Measurements from ENCODE around the gene SUOX.

The SUOX gene

GRCh38 chr12:55996715-55997534 lies at the start of gene SUOX:
Gene SUOX, plus strand, starts transcription at chr12:55997276. Its CDS starts 4,946 bp downstream, at chr12:56002222.
- Histone ChIP-seq H3K4me3 (ENCODE audit: low read length) (peak within 1 kb of the TSS; percentile 71), H3K27me3 (ENCODE audit: control insufficient read depth, insufficient read depth, low read length) (no peaks in the 10 kb centered on the region), H3K9me3 (ENCODE audit: control insufficient read depth, low read length) (no peaks in the 10 kb centered on the region), H3K36me3 (ENCODE audit: control insufficient read depth, insufficient read depth, low read length) (peaks cover 2% of the 10 kb centered on the region), H3K4me1 (ENCODE audit: control insufficient read depth, insufficient read depth, low read length) (peaks cover 25% of the 10 kb centered on the region), H3K9ac (ENCODE audit: low read length) (peak within 1 kb of the TSS; percentile 86)

- no peaks in the 10 kb centered on the region for H3K9me3 ChIP-seq (ENCODE audit: control insufficient read depth, low read length)
- H3K4me1 ChIP-seq (ENCODE audit: control insufficient read depth, insufficient read depth, low read length): peaks cover 22% of the 10 kb centered on the region
- H3K27me3 ChIP-seq (ENCODE audit: control insufficient read depth, insufficient read depth, low read length): no peaks in the 10 kb centered on the region
- no peak overlapping the region for H3K9ac ChIP-seq (ENCODE audit: low read length)
- H3K36me3 ChIP-seq (ENCODE audit: control insufficient read depth, insufficient read depth, low read length): peaks cover 4% of the 10 kb centered on the region
- H3K4me3 ChIP-seq (ENCODE audit: low read length): no peak overlapping the region
Observed at GRCh38 chr12:55955344-55955743, 41.7 kb upstream of the SUOX start.

- H3K27me3 ChIP-seq (ENCODE audit: control insufficient read depth, insufficient read depth, low read length): no peaks in the 10 kb centered on the region
- H3K9ac ChIP-seq (ENCODE audit: low read length): no peak overlapping the region
- H3K4me3 ChIP-seq (ENCODE audit: low read length): no peak overlapping the region
- peaks cover 22% of the 10 kb centered on the region for H3K4me1 ChIP-seq (ENCODE audit: control insufficient read depth, insufficient read depth, low read length)
- peaks cover 4% of the 10 kb centered on the region for H3K36me3 ChIP-seq (ENCODE audit: control insufficient read depth, insufficient read depth, low read length)
- no peaks in the 10 kb centered on the region for H3K9me3 ChIP-seq (ENCODE audit: control insufficient read depth, low read length)
Observed at GRCh38 chr12:55955800-55956508, 41.1 kb upstream of the SUOX start.

DNA sequence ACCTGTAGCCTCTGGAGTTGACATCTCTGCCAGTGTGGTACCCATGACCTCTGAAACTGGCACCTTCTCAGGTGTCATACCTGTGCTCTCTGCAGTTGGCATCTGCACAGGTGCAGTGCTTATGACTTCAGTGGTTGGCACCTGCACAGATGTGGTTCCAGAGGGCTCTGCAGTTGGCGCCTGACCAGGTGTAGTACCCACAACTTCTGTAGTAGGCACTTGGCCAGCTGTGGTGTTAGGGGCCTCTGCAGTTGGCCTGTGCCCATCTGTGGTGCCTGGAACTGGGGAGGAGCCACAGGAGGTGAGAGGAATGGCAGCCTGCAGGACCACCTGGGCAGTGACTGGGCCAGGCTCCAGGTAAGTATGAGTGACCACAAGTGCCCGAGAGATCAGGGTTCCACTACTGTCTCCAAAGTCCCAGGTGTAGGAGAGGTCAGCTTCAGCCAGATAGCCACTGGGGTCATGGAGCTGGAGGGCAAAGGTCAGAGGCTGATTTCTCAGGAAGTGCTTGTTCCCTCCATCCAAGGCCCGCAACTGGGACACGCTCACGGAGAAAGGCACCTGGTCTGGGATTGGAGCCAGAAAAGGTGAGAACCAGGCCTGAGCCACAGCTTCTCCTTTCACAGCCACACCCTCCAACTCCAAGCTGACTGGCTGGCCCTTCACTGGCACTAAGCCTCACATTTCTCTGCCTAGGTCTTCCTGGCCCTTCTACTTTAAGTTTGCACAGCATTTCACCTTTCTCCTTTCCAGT lies 39.8 kb upstream of the SUOX start:
- no peaks in the 10 kb centered on the region for H3K27me3 ChIP-seq (ENCODE audit: control insufficient read depth, insufficient read depth, low read length)
- no peak overlapping the region for H3K4me3 ChIP-seq (ENCODE audit: low read length)
- H3K36me3 ChIP-seq (ENCODE audit: control insufficient read depth, insufficient read depth, low read length): peaks cover 4% of the 10 kb centered on the region
- H3K9me3 ChIP-seq (ENCODE audit: control insufficient read depth, low read length): no peaks in the 10 kb centered on the region
- no peak overlapping the region for H3K9ac ChIP-seq (ENCODE audit: low read length)
- peaks cover 22% of the 10 kb centered on the region for H3K4me1 ChIP-seq (ENCODE audit: control insufficient read depth, insufficient read depth, low read length)

DNA sequence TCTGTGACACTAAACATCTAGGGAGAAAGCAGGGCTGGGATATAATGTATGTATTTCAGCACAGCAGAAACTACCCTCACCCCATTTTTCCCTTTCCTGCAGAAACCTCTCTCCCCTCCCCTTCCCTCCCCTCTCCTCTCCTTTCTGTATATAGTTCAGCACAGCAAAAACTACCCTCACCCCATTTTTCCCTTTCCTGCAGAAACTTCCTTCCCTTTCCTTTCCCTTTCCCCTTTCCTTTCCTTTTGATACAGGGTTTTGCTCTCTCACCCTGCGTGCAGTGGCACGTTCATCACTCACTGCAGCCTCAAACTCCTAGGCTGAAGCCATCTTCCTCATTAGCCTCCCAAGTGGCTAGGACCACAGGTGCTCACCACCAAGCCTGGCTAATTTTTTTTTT lies 33.3 kb upstream of the SUOX start:
- Histone ChIP-seq H3K36me3 (ENCODE audit: control insufficient read depth, insufficient read depth, low read length) (no peaks in the 10 kb centered on the region), H3K9me3 (ENCODE audit: control insufficient read depth, low read length) (no peaks in the 10 kb centered on the region), H3K4me3 (ENCODE audit: low read length) (no peak overlapping the region), H3K9ac (ENCODE audit: low read length) (no peak overlapping the region), H3K4me1 (ENCODE audit: control insufficient read depth, insufficient read depth, low read length) (peaks cover 10% of the 10 kb centered on the region), H3K27me3 (ENCODE audit: control insufficient read depth, insufficient read depth, low read length) (no peaks in the 10 kb centered on the region)

DNA sequence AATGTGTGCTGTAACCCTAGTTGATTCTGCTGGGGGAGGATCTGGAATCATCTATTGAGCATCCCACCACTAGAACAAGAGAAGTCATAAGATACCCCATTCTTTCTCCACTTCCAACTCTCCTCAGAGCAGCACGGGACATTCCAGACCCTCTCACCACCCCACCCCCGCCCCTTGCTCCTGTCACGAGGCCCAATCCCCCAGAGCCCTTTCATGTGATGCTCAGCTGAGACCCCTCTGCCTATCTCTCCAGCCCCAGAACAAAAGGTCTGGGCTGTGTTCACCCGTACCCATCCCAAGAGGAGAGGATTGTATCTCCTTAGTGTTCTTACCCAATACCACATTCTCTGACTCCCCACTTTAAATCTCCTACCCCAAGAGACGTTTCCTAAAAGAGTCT lies 31.8 kb upstream of the SUOX start:
- peaks cover 10% of the 10 kb centered on the region for H3K4me1 ChIP-seq (ENCODE audit: control insufficient read depth, insufficient read depth, low read length)
- no peaks in the 10 kb centered on the region for H3K9me3 ChIP-seq (ENCODE audit: control insufficient read depth, low read length)
- H3K36me3 ChIP-seq (ENCODE audit: control insufficient read depth, insufficient read depth, low read length): no peaks in the 10 kb centered on the region
- no peaks in the 10 kb centered on the region for H3K27me3 ChIP-seq (ENCODE audit: control insufficient read depth, insufficient read depth, low read length)
- H3K9ac ChIP-seq (ENCODE audit: low read length): no peak overlapping the region
- no peak overlapping the region for H3K4me3 ChIP-seq (ENCODE audit: low read length)

- Histone ChIP-seq H3K9me3 (ENCODE audit: control insufficient read depth, low read length) (no peaks in the 10 kb centered on the region), H3K4me1 (ENCODE audit: control insufficient read depth, insufficient read depth, low read length) (peaks cover 10% of the 10 kb centered on the region), H3K27me3 (ENCODE audit: control insufficient read depth, insufficient read depth, low read length) (no peaks in the 10 kb centered on the region), H3K4me3 (ENCODE audit: low read length) (peak within 1 kb of the TSS; percentile 94), H3K36me3 (ENCODE audit: control insufficient read depth, insufficient read depth, low read length) (no peaks in the 10 kb centered on the region), H3K9ac (ENCODE audit: low read length) (peak within 1 kb of the TSS; percentile 93)
Observed at GRCh38 chr12:55965941-55966407, 31.1 kb upstream of the SUOX start, which contains the start of gene PMEL. Gene PMEL, minus strand, starts transcription at chr12:55966042. Its CDS starts 31 bp downstream, at chr12:55966011.

GRCh38 chr12:55966408-55967281 lies 30.4 kb upstream of the SUOX start, which contains the start of gene CDK2:
Gene CDK2, plus strand, starts transcription at chr12:55966830. Its CDS starts 179 bp downstream, at chr12:55967009.
- Histone ChIP-seq H3K9ac (ENCODE audit: low read length) (peak within 1 kb of the TSS; percentile 93), H3K4me3 (ENCODE audit: low read length) (peak within 1 kb of the TSS; percentile 94), H3K36me3 (ENCODE audit: control insufficient read depth, insufficient read depth, low read length) (no peaks in the 10 kb centered on the region), H3K4me1 (ENCODE audit: control insufficient read depth, insufficient read depth, low read length) (peaks cover 10% of the 10 kb centered on the region), H3K27me3 (ENCODE audit: control insufficient read depth, insufficient read depth, low read length) (no peaks in the 10 kb centered on the region), H3K9me3 (ENCODE audit: control insufficient read depth, low read length) (no peaks in the 10 kb centered on the region)

- Histone ChIP-seq H3K36me3 (ENCODE audit: control insufficient read depth, insufficient read depth, low read length) (no peaks in the 10 kb centered on the region), H3K4me3 (ENCODE audit: low read length) (no peak overlapping the region), H3K9me3 (ENCODE audit: control insufficient read depth, low read length) (no peaks in the 10 kb centered on the region), H3K4me1 (ENCODE audit: control insufficient read depth, insufficient read depth, low read length) (peaks cover 19% of the 10 kb centered on the region), H3K9ac (ENCODE audit: low read length) (no peak overlapping the region), H3K27me3 (ENCODE audit: control insufficient read depth, insufficient read depth, low read length) (no peaks in the 10 kb centered on the region)
Observed at GRCh38 chr12:55969356-55969755, 27.7 kb upstream of the SUOX start.

- Histone ChIP-seq H3K36me3 (ENCODE audit: control insufficient read depth, insufficient read depth, low read length) (no peaks in the 10 kb centered on the region), H3K27me3 (ENCODE audit: control insufficient read depth, insufficient read depth, low read length) (no peaks in the 10 kb centered on the region), H3K4me1 (ENCODE audit: control insufficient read depth, insufficient read depth, low read length) (peaks cover 19% of the 10 kb centered on the region), H3K4me3 (ENCODE audit: low read length) (no peak overlapping the region), H3K9me3 (ENCODE audit: control insufficient read depth, low read length) (no peaks in the 10 kb centered on the region), H3K9ac (ENCODE audit: low read length) (no peak overlapping the region)
Observed at GRCh38 chr12:55970775-55971174, 26.3 kb upstream of the SUOX start.

DNA sequence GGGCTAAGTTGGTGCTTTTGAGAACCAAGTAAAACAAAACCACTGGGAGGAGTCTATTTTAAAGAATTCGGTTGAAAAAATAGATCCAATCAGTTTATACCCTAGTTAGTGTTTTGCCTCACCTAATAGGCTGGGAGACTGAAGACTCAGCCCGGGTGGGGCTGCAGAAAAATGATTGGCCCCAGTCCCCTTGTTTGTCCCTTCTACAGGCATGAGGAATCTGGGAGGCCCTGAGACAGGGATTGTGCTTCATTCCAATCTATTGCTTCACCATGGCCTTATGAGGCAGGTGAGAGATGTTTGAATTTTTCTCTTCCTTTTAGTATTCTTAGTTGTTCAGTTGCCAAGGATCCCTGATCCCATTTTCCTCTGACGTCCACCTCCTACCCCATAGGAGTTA lies 25.0 kb upstream of the SUOX start:
- no peak overlapping the region for H3K9ac ChIP-seq (ENCODE audit: low read length)
- H3K4me3 ChIP-seq (ENCODE audit: low read length): no peak overlapping the region
- H3K27me3 ChIP-seq (ENCODE audit: control insufficient read depth, insufficient read depth, low read length): no peaks in the 10 kb centered on the region
- peaks cover 21% of the 10 kb centered on the region for H3K4me1 ChIP-seq (ENCODE audit: control insufficient read depth, insufficient read depth, low read length)
- no peaks in the 10 kb centered on the region for H3K9me3 ChIP-seq (ENCODE audit: control insufficient read depth, low read length)
- H3K36me3 ChIP-seq (ENCODE audit: control insufficient read depth, insufficient read depth, low read length): no peaks in the 10 kb centered on the region
